ENCODE results near the gene N4BP2. TPM values are rescaled to one million over a fixed set of nuclear protein-coding genes. Genes with fewer than 3 reads are reported as not detected.

N4BP2 gene
- total and polyA plus RNA-seq, 4 donors, result 1.8 to 33.6 (median 5.9) TPM

DNA sequence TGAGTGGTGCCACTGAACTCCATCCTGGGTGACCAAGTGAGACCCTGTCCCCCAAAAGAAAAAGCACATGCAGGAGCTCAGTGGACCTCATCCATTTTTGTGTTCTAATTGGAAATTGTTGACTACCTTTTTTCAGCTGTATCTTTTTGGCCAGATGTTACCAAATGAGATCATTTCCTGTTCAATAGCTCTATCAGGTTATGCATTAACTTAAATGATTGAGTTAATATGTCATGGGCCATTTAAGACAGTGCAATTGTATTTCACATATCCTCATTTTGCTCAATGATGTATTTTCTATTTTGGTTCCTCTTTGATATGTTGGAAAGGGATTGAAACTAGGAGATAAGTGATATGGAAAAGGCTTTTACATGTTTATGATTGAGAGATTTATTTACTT is 113.9 kb downstream of the N4BP2 start:
- H3K27ac ChIP-seq (ENCODE audit: low read depth in 1 of 2, low read length in 1 of 2), result no peak overlapping the region
- H3K9me3 ChIP-seq (ENCODE audit: control insufficient read depth in 4 of 4, insufficient read depth in 3 of 4, low read length in 3 of 4), result peaks cover 0 to 5% (median 0%) of the 10 kb centered on the region in 4 donors
- no peaks in the 10 kb centered on the region for H3K36me3 ChIP-seq (ENCODE audit: control insufficient read depth in 4 of 4, insufficient read depth in 4 of 4, low read length in 4 of 4)
- H3K27me3 ChIP-seq (ENCODE audit: control insufficient read depth in 3 of 3, insufficient read depth in 3 of 3, low read length in 2 of 3), result no peaks in the 10 kb centered on the region
- DNase-seq, result no peak
- H3K4me3 ChIP-seq, result no peak overlapping the region
- peaks cover 0 to 2% (median 0%) of the 10 kb centered on the region in 5 donors for H3K4me1 ChIP-seq (ENCODE audit: control insufficient read depth in 5 of 5, insufficient read depth in 5 of 5, low read length in 5 of 5)
- TF ChIP-seq, protein P1, sequence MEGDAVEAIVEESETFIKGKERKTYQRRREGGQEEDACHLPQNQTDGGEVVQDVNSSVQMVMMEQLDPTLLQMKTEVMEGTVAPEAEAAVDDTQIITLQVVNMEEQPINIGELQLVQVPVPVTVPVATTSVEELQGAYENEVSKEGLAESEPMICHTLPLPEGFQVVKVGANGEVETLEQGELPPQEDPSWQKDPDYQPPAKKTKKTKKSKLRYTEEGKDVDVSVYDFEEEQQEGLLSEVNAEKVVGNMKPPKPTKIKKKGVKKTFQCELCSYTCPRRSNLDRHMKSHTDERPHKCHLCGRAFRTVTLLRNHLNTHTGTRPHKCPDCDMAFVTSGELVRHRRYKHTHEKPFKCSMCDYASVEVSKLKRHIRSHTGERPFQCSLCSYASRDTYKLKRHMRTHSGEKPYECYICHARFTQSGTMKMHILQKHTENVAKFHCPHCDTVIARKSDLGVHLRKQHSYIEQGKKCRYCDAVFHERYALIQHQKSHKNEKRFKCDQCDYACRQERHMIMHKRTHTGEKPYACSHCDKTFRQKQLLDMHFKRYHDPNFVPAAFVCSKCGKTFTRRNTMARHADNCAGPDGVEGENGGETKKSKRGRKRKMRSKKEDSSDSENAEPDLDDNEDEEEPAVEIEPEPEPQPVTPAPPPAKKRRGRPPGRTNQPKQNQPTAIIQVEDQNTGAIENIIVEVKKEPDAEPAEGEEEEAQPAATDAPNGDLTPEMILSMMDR (IDR thresholded peaks at IDR 0.05; ENCODE audit: control extremely low read depth, extremely low read depth), result no peak
- ATAC-seq (ENCODE audit: insufficient read depth, low FRiP score), result no peak
- no peak overlapping the region for H3K9ac ChIP-seq (ENCODE audit: insufficient read depth in 1 of 2, low read length in 2 of 2)

DNA sequence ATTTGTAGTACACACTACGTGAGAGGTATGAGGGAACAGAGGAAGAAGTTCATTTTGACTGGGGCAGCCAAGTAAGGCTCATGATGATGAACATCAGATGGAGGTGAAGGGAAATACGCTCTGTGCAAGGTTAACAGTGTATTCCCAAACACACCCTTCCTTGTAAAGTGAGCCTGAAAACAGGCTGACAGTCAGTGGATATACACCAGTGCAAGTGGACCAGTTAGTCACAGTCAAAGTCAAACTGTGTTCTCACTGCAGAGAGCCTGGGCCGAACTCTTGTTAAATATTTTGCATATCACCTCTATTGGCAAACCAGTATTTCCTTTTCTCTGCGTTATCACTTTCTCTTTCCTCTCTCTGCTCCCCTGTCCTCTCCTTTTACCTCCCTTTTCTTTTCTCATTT is 116.8 kb downstream of the N4BP2 start:
- Histone ChIP-seq H3K4me3 (no peak overlapping the region), H3K36me3 (ENCODE audit: control insufficient read depth in 4 of 4, insufficient read depth in 4 of 4, low read length in 4 of 4) (no peaks in the 10 kb centered on the region), H3K27ac (ENCODE audit: low read depth in 1 of 2, low read length in 1 of 2) (no peak overlapping the region), H3K9me3 (ENCODE audit: control insufficient read depth in 4 of 4, insufficient read depth in 3 of 4, low read length in 3 of 4) (no peaks in the 10 kb centered on the region), H3K9ac (ENCODE audit: insufficient read depth in 1 of 2, low read length in 2 of 2) (no peak overlapping the region), H3K4me1 (ENCODE audit: control insufficient read depth in 5 of 5, insufficient read depth in 5 of 5, low read length in 5 of 5) (peaks cover 0 to 2% (median 0%) of the 10 kb centered on the region in 5 donors), H3K27me3 (ENCODE audit: control insufficient read depth in 3 of 3, insufficient read depth in 3 of 3, low read length in 2 of 3) (no peaks in the 10 kb centered on the region)
- ATAC-seq (ENCODE audit: insufficient read depth, low FRiP score) (no peak), DNase-seq (no peak)
- WGBS, 2 donors, result 46 to 52% methylated on average over 4 of the region's 4 CpGs
- TF ChIP-seq, protein P1 (IDR thresholded peaks at IDR 0.05; ENCODE audit: control extremely low read depth, extremely low read depth), result no peak

DNA sequence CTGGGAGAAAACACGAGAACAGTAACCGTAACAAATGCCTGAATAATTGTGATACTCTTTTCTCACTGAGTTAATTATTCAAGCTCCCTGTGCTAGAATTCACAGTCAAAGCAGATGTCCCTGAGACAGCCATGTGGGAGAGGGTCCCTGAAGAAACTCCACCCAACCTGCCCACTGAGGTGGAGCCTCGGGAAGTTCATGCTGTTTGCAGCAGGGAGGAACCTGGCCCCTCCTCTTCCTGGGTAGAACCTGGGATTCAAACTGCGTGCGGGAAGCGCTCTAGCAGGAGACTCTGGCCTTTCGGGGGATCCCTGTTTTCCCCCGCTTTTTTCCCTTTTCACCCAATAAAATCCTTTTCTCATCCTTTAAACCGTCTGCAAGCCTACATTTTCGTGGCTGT is 120.0 kb downstream of the N4BP2 start:
- TF ChIP-seq, protein P1 (IDR thresholded peaks at IDR 0.05; ENCODE audit: control extremely low read depth, extremely low read depth), result no peak
- DNase-seq (no peak), ATAC-seq (ENCODE audit: insufficient read depth, low FRiP score) (no peak)
- peaks cover 0 to 2% (median 0%) of the 10 kb centered on the region in 5 donors for H3K4me1 ChIP-seq (ENCODE audit: control insufficient read depth in 5 of 5, insufficient read depth in 5 of 5, low read length in 5 of 5)
- no peaks in the 10 kb centered on the region for H3K27me3 ChIP-seq (ENCODE audit: control insufficient read depth in 3 of 3, insufficient read depth in 3 of 3, low read length in 2 of 3)
- no peaks in the 10 kb centered on the region for H3K36me3 ChIP-seq (ENCODE audit: control insufficient read depth in 4 of 4, insufficient read depth in 4 of 4, low read length in 4 of 4)
- no peak overlapping the region for H3K27ac ChIP-seq (ENCODE audit: low read depth in 1 of 2, low read length in 1 of 2)
- WGBS, 2 donors, result 61 to 78% methylated on average over 10 of the region's 10 CpGs
- no peak overlapping the region for H3K9ac ChIP-seq (ENCODE audit: insufficient read depth in 1 of 2, low read length in 2 of 2)
- H3K9me3 ChIP-seq (ENCODE audit: control insufficient read depth in 4 of 4, insufficient read depth in 3 of 4, low read length in 3 of 4), result no peaks in the 10 kb centered on the region
- no peak overlapping the region for H3K4me3 ChIP-seq

DNA sequence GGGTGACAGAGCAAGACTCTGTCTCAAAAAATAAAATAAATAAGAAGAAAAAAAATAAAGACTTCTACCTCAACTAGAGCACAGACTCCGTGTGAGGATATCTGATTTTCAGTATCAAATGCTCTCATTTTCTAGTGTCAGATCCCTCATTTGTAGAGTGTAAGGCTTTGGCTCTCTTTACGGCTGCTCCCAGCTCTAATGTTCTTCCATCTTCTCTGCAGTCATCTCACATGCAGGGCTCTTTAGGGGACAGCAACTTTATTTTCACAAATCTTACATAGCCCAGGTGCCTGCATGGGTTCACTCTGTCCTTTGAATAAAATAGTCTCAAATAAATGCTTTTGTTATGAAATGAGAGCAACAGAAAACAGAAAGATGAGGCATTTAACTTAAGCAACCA is 120.9 kb downstream of the N4BP2 start:
- H3K9me3 ChIP-seq (ENCODE audit: control insufficient read depth in 4 of 4, insufficient read depth in 3 of 4, low read length in 3 of 4), result no peaks in the 10 kb centered on the region

More for the DNA sequence above, 120.9 kb downstream of the N4BP2 start:
- Histone ChIP-seq H3K27me3 (ENCODE audit: control insufficient read depth in 3 of 3, insufficient read depth in 3 of 3, low read length in 2 of 3) (no peaks in the 10 kb centered on the region), H3K36me3 (ENCODE audit: control insufficient read depth in 4 of 4, insufficient read depth in 4 of 4, low read length in 4 of 4) (no peaks in the 10 kb centered on the region), H3K4me3 (no peak overlapping the region), H3K9ac (ENCODE audit: insufficient read depth in 1 of 2, low read length in 2 of 2) (no peak overlapping the region), H3K27ac (ENCODE audit: low read depth in 1 of 2, low read length in 1 of 2) (no peak overlapping the region), H3K4me1 (ENCODE audit: control insufficient read depth in 5 of 5, insufficient read depth in 5 of 5, low read length in 5 of 5) (peaks cover 0 to 2% (median 0%) of the 10 kb centered on the region in 5 donors)
- 87 to 88% methylated on average over 2 of the region's 2 CpGs for whole genome bisulfite sequencing, 2 donors
- ATAC-seq (ENCODE audit: insufficient read depth, low FRiP score) (no peak), DNase-seq (no peak)
- TF ChIP-seq, protein P1 (IDR thresholded peaks at IDR 0.05; ENCODE audit: control extremely low read depth, extremely low read depth), result no peak

Data from lung (tissue), 12 donors.